HG03280 (cell line): ENCODE results near the gene SLC5A2.
"Not testable (repeated sequence)": the region's sequence is repeated elsewhere in the genome, so short reads cannot be mapped to it uniquely, and the experiment has no call there.

Experiments
- ATAC-seq: cut with Tn5 transposase; IDR thresholded peaks from one replicate; pipeline ENCODE4 v1.9.1; 2021; ENCODE audit warnings: mild to moderate bottlenecking, moderate library complexity; ENCODE audit not compliant: unreplicated experiment

Gene SLC5A2

DNA sequence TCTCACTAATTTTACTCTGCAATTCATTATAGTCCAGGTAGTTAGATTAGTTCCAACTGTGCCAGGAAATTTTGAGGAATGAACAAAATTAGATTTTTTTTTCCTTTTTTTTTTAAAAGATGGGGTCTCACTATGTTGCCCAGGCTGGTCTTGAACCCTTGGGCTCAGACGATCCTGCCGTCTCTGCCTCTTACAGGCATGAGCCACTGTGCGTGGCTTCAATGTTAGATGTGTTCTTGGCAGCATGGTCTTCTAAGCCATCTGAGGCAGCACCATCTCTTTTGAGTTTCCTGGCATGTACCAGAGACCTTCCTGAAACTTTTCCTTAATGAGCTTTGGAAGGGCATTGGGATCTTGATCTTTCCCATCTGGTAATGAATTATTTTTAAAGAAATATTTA, 42.2 kb downstream of the SLC5A2 start:
- no peak for ATAC-seq

DNA sequence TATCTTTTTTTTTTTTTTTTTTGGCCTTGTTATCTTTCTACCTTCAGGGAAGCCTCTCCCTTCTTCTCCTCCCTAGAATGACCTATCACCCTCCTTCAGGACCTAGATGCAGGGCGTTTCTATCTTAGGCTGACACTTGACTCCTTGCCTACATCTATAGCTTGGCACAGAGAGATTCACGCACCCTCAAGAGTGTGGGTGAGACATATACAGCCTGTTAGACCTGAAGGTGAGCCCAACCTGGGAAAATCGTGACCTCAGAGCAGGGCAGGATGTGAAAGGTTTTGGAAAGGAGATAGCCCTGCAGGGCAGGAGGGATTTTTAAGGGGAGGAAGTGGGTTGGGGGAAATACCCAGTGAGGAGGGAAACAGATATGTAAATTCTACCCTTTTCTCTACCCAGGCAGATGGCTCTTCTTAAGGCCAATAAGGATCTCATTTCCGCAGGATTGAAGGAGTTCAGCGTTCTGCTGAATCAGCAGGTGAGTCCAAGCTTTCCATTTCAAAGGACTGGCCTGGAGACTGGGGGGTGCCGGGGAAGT, 44.9 kb downstream of the SLC5A2 start, which contains the start of gene AHSP:
Gene AHSP (plus strand): TSS at position 167 of the 541 bp plus-strand sequence. CDS start 240 bp downstream, at position 407.
- ATAC-seq, result no peak

DNA sequence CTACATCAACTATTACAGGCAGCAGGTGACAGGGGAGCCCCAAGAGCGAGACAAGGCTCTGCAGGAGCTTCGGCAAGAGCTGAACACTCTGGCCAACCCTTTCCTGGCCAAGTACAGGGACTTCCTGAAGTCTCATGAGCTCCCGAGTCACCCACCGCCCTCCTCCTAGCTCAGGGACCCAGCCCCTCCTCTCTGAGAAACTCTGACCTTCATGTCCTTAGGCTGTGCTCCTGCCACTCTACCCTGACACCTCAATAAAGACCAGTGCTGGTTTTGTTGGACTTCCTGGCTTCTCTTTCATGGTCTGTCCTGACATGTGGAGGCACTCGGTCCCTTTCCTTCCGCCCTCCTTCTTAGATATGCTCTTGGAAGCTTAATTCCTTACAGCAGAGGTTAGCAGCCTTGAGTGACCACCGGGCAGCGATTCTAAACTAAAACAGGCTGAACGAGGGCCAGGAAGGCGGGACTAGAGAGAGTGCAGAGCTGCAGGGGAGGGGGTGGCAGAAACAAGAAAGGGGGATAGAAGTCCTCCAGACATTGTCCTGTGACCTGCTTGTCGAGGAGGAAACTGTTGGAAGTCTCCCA, 45.7 kb downstream of the SLC5A2 start:
- ATAC-seq, result no peak

DNA sequence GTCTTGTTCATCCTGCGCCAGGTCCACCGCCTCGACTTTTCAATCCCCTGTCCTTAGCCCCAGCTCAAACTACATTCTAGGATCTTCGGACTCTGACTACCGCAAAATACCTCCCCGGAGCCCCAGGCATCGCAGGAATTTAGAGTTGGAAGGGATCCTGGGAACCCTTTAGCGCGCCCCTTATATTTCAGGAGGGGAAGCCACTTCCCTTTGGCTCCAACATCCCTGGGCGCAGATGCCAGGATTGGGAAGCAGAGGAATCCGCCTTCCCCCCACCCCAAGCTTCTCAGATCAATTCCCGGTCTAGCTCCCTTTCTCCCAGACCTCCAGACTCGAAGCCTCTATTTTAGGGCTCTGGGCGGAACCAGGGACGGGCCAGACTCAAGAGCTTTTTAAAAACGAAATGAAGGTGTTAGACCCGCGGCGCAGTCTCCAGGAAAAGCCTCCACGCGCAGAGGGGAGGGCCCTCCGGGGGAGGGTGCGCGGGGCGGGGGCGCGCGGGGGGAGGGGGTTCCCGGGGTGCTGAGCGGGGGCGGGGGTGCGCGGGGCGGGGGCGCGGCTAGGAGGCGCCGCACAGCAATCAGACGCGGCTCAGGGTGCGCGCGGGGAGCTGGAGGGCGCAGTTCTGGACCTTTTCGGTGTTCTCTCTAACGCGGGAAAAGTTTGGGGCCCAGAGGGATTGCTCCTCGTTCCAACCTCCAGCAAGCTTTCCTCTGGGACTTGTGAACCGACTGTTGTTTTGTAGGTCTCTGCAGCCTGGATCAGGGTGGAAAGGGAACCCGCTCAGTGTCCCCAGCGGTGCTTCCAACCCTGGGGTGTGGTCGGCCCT, 46.4 kb downstream of the SLC5A2 start:
- no peak for ATAC-seq

DNA sequence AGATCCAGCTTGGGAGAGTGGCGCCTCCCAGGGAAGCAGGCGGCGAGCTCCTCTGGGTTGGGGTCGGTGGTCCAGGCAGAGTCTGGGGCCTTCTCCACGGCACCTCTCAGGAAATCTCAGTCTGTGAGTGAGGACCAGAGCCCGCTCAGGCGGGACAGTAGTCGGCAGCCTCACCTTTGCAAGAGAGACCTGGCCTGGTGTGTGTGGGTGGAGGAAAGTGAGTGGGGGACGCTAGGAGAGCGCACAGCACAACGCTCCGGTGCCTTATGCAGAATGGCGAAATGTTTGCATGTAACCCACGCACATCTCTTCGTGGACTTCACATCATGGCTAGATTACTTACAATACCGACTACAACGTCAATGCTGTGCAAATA, 47.0 kb downstream of the SLC5A2 start:
- ATAC-seq, result no peak

DNA sequence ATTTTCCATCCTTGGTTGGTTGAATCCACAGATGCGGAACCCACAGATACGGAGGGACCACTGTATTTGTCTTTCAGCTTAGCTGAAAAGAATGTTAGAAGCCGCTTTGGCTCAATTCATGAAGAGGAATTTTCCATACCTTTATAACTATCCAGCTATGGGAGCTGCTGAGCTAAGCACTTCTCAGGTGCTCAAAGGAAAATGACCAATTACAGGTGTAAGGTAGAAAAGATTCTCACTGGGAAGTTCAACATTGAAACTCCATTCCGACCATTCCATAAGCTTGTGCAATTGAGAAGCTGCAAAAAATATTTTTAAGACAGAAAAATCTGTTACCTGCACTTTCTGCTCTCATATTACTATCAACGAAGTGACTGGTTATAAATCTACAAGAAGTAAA, 47.5 kb downstream of the SLC5A2 start:
- ATAC-seq, result no peak

DNA sequence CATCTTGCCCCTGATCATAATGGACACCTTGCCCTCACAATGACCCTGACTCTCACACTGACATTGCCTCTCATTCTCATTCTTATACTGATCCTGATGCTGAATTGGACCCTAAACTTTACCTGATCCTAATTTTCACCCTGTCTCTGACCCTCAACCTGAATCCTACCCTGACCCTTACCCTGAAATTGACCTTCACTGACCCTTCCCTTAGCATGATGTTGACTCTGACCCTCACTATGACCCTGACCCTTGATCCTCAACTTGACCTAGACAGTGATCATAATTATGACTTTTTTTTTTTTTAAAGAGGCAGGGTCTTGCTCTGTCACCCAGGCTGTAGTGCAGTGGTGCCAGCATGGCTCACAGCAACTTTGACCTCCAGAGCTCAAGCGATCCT, 48.2 kb downstream of the SLC5A2 start:
- ATAC-seq, result no peak

DNA sequence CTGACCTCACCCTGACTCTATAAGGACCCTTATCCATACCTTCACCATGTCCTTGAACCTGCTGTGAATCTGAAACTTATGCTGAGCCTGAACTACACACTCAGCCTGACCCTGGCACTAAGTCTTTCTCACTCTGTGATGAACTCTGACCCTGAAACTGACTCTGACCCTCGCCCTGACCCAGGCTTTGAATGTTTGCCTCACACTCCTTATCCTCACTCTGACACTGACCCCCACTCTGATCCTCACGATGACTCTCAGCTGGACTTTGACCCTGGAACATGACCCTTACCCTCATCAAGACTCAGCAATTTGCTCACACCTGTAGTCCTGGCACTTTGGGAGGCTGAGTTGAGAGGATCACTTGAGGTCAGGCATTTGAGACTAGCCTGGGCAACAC, 49.2 kb downstream of the SLC5A2 start:
- no peak for ATAC-seq

DNA sequence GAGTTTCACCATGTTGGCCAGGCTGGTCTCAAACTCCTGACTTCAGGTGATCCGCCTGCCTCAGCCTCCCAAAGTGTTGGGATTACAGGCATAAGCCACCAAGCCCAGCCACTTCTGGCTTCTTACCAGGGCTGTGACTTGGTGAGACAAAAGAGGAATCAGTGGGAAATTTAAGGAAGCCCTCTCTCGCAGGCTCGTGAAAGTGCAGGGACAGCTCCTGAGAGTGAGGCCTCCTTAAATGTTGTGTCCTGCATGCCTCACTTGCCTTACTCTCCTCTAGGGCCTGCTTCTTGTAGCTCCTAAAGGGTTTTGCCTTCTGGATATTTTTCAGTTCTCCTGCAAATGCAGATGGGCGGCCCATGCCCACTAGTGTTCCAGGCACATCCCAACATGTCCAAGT, 50.0 kb downstream of the SLC5A2 start:
- ATAC-seq, result no peak

DNA sequence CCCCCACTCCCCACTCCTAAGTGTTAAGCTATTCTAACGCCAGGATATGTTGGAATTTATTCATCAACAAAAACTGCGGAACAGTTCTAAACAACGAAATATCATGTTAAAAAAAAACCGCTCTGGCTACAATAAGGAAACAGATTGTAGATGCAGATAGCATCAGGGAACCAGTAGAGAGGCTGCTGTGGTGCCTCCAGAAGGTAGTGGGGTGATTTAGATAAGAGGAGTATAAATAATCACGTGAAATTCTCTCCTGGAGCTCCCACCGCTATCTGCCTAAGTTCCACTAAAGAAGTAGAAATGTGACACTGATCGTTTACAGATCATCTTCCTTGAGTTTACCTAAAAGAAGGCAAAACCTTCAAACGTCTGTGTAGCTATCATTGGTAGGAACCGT, 52.8 kb downstream of the SLC5A2 start:
- ATAC-seq, result no peak

DNA sequence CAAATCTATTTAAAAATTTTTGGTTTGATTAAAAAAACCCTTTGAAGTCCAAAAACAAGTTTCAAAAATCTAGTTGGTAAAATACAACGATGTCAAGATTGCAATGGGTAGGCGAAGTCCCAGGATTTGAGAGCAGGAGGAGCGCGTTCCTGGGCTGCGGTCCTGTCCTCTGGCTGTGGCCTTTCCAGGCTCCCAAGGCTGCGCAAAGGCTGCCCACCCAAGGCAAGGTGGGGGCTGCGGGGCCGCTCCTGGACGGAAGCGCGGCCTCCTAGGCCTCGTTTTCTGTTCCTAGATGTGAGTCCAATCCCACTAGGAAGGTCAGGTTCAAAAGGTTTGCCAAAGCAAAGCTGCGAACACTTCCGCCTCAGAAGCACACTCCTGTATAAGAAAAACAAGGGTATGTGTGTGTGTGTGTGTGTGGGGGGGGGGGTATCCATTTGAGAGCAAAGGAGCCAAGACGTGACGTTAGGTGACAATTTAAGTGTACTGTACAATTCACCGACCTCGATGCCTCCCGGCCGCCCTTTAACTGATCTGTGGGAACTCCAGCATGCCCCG, 54.0 kb downstream of the SLC5A2 start:
- no peak for ATAC-seq

DNA sequence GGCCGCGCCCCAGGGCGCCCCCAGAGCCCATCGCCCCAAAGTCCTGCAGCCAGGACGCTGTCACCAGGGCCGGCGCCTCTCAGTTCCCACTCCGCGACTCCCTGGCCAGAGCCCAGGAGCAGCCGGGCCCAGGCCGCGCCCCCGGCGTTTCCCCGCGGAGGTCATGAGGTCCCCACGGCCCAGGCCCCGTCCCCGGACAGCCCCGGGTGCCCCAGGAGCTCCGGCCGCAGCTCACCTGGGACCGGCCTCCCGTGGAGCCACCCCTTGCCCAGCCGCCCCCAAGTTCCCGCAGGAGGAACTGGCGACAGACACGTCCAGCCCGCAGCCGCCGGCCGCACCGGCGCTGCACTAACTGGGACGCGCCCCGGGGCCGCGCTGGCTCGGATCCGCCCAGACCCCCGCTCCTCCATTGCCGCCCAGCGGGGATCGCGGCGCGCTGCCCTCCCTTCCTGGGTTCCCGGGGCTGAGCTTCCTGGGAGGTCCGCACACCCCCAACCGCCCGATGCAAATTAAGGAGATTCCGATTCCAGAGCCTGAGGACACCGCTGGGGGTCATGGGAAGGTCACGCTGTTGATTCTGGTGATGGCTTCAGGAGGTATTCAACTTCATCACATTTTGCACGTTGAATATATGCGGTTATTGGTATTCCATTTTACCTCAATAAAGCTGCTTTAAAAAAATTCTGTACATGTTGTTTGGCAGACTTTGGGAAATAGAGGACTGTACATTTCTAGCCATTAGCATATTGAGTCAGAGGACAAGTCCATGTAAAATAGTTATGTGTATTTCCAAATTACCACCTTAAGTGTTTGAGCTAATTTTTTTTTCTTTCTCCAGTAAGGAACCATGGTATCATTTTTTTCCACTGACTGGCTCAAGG, 54.7 kb downstream of the SLC5A2 start:
- no peak for ATAC-seq

DNA sequence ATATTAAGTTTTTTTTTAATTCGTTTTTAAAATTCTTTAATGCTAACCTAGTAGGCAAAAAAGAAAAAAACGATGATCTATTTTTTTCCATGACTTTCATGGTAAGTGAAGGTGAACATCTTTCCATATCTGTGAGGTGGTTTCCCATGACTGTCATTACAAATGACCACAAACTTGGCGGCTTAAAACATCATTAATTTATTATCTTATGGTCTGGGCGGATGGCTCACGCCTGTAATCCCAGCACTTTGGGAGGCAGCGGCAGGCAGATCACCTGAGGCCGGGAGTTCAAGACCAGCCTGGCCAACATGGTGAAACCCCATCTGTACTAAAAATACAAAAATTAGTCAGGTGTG, 55.3 kb downstream of the SLC5A2 start:
- ATAC-seq, result not testable (repeated sequence)

DNA sequence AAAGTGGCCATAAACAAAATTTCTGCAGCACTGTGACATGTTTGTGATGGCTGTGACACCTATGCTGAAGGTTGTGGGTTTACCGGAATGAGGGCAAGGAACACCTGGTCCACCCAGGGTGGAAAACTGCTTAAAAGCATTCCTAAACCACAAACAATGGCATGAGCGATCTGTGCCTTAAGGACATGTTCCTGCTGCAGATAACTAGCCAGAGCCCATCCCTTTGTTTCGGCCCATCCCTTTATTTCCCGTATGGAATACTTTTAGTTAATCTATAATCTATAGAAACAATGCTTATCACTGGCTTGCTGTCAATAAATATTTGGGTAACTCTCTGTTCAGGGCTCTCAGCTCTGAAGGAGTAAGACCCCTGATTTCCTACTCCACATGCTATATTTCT, 56.8 kb downstream of the SLC5A2 start:
- ATAC-seq, result not testable (repeated sequence)
